A172 (cell line): ENCODE results near the gene ITGA11. TPM values are rescaled to one million over a fixed set of nuclear protein-coding genes. Genes with fewer than 3 reads are reported as not detected.

Experiments
- DNase-seq: peaks from one replicate; pipeline ENCODE4 v3.0.0-alpha.2; 2015; ENCODE audit warnings: low spot score
- total RNA-seq: library from RNA; depleted of rRNA; stranded (reverse); fragments of >200 nt; shearing (Covaris generic); gene quantifications from 2 replicates; pipeline ENCODE4 v1.2.3, GENCODE V29; 2014; rRNA removed

The ITGA11 gene
- total RNA-seq, result 0.72 and 1.9 TPM in 2 replicates

- DNase-seq, result peak; percentile 33
Measured at GRCh38 chr15:68431792-68432401, at the start of gene ITGA11. ITGA11 (minus strand) TSS chr15:68432163; CDS start chr15:68432066, 97 bp downstream.

GRCh38 chr15:68481321-68481720 lies 49.4 kb upstream of the ITGA11 start:
- no peak for DNase-seq

GRCh38 chr15:68480296-68480695 lies 48.3 kb upstream of the ITGA11 start:
- no peak for DNase-seq

- DNase-seq, result no peak
Measured at GRCh38 chr15:68479870-68480269, 47.9 kb upstream of the ITGA11 start.

- no peak for DNase-seq
Measured at GRCh38 chr15:68479406-68479805, 47.4 kb upstream of the ITGA11 start.

- DNase-seq, result no peak
Measured at GRCh38 chr15:68478853-68479252, 46.9 kb upstream of the ITGA11 start.

- DNase-seq, result no peak
Measured at GRCh38 chr15:68475449-68475848, 43.5 kb upstream of the ITGA11 start.

GRCh38 chr15:68471541-68471940 lies 39.6 kb upstream of the ITGA11 start:
- peak; percentile 65 for DNase-seq

GRCh38 chr15:68470976-68471375 lies 39.0 kb upstream of the ITGA11 start:
- no peak for DNase-seq

GRCh38 chr15:68470049-68470742 lies 38.2 kb upstream of the ITGA11 start:
- no peak for DNase-seq

- no peak for DNase-seq
Measured at GRCh38 chr15:68469162-68470048, 37.4 kb upstream of the ITGA11 start.

- DNase-seq, result no peak
Measured at GRCh38 chr15:68466876-68467275, 34.9 kb upstream of the ITGA11 start.

- DNase-seq, result no peak
Measured at GRCh38 chr15:68465861-68466560, 34.0 kb upstream of the ITGA11 start.

GRCh38 chr15:68464448-68465090 lies 32.6 kb upstream of the ITGA11 start:
- no peak for DNase-seq

GRCh38 chr15:68463996-68464395 lies 32.0 kb upstream of the ITGA11 start:
- DNase-seq, result no peak

- no peak for DNase-seq
Measured at GRCh38 chr15:68463444-68463843, 31.5 kb upstream of the ITGA11 start.

GRCh38 chr15:68460166-68460565 lies 28.2 kb upstream of the ITGA11 start:
- DNase-seq, result no peak

- no peak for DNase-seq
Measured at GRCh38 chr15:68450192-68450591, 18.2 kb upstream of the ITGA11 start.

GRCh38 chr15:68449389-68449788 lies 17.4 kb upstream of the ITGA11 start:
- no peak for DNase-seq

GRCh38 chr15:68447976-68448755 lies 16.2 kb upstream of the ITGA11 start:
- DNase-seq, result no peak

GRCh38 chr15:68447209-68447608 lies 15.2 kb upstream of the ITGA11 start:
- DNase-seq, result no peak
